Measurements from ENCODE around the gene WDR4.

Gene WDR4

DNA sequence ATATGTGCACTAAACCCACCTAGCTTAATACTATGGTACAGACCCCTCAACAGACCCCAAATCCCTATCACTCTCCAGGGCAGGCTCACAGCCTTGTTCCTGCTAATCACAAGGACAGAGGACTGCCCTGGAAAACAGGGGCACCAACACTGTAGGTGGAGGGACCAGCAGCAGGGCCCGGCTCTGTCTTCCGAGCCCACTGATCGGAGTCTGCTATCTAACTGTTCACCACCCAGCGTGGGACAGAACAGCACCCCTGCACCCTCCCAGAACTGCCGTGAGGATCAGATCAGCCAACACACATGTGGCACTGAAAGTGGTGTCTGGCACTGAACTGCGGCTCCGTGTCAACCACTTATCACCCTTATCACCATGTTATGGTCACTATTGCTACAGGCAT, 6.2 kb downstream of the WDR4 start:
- DNase-seq = no peak

DNA sequence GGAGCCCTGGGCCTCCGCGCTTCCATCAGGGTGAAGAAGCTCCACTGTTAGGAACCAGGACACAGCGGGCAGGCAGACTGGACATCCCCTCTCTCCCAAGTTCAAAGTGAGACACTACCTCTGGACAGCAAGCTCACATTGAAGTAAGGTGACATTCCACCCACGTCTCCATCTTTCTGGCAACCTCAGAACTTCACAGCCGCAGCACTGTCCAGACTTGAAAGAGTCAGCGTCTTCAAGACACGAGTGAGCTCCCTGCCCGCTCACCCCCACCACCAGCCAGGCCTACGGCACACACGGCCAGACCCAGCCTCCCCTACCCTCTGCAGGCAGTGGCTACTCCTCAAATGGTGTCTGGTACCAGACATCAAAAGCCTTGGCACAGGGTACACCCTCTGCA, 11.1 kb downstream of the WDR4 start:
- DNase-seq = no peak

GRCh38 chr21:42865776-42866160, 13.6 kb downstream of the WDR4 start:
- no peak for DNase-seq

DNA sequence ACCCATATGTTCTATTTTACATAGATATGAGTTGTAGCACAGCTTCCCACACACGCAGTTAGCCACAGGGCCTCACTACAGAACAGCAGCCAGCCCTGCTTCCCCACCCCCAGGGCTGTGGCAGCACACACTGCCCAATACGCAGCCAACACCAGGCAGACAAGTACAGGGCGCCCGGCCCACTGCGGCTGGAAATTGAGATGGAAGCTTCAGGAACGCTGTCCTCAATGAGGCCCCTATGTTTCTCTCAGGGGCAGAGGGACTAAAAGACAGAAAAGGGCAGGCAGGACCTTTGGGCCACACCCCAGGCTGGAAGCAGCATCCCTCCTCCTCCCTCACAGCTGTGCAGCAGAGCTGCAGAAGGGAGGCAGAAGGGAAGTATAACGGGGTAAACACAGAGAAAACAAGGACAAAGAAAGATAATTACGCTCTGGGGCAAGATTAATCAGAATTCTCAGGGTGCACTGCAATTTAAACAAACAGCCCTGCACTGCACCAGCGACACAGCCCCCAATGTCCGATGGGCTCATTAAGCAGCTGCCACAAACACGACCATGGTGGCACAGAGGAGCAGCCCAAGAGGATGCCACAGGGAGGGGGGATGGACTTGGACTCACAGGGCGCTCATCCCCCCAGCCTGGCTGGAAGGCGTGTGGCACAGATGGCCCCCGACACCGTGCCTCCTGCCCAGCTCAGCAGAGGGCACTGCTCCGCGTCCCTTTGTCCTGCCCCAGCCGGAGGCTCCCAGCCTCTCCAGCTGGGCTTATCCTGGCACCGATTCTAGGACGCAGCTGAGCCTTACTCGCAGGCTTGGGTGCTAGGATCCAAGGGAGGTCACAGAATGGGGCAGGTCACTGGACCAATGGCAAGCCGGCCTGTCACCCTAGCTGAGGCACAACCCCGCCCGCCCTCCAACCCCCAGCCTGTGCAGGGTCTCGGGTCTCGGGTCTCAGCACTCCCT, 14.2 kb downstream of the WDR4 start:
- DNase-seq = no peak

DNA sequence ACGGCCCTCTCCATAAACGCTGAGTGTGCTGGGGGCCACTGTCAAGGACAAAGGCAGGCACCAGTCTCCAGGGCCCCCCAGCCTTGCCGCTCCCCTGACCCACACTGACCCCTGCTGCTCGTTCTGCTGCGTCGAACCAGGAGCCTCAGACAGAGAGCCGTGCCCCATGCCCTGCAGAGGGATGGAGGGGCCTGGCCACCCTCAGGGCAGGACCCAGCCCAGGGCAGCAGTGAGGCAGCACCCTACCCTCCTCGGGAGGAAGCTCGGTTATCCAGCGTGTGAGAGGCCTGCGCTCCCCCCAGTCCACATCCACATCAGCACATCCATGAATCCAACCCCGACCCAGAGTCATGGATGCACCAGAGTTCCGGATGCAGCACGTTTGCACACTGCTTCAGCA, 15.1 kb downstream of the WDR4 start:
- DNase-seq = no peak

DNA sequence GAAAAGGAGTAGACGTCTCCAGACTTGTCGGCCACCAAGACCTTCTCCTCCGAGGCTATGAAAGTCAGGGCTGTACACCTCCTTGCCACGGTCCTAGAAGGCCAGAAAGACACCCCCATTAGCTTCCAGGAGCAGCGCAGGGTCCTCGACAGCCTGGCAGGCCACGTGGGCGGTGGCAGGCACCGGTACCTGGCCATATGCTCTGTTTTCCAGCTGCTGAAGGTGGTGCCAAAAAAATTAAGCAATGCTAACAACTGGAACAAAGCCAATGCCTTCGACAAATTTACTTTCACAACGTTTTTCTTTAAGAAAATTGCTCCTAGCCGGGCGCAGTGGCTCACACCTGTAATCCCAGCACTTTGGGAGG, 15.9 kb downstream of the WDR4 start:
- no peak for DNase-seq

DNA sequence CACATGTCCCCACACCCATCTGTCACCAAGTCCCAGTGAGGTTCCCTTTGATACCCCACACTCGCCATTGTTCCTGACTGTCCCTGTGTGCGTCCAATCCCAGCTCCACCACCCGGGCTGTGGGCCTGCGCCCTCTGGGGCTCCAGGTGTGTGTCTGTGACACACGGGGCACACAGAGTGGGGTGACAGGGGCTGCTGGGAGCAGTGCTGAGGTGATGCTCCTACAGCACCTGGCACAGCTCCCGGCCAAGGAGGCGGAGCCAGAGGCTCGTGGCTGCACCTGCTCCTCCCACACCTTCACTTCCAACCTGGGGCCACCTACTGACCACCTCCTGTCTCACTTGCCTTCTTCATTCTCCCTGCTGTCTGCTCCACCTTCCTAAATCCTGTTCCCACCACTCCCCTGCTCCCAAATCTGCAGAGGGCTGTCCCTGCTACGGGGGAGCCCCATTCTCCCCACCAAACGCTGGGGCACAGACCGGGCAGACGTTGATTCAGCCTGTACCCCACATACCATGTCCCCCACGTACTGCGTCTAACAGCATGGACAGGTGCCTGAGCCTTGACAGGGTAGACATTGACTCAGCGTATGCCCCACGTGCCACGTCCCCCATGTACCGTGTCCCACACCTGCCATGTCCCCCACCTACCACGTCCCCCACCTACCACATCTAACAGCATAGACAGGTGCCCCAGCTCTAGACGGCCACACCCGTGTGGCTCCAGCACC, 16.4 kb downstream of the WDR4 start:
- DNase-seq = no peak

DNA sequence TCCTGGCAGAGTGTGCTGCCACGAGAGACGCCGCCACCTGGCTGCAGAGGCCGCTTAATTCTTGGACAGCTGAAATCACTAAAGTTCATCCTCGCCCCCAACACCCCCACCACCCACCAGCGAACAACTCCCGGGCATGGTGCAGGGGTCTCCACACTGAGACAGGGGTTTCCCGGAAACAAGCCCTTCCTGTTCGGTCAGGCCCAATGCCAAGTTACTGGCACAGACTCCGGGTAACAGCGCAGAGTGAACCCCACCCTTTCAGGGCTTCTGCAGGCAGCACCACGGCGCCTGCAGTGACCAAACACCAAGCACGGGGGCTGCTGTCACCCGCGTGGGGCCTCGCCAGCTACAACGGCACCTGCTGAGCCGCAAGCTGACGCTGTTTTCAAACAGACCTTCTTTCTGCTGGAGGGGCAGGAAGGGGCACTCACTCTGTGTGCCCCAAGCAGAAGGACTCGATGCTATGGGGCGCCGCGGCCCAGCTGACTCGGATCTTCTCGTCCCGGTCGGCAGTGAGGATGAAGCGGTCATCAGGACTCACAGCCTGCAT, 17.4 kb downstream of the WDR4 start:
- DNase-seq = no peak

GRCh38 chr21:42861311-42861847, 18.0 kb downstream of the WDR4 start:
- DNase-seq = no peak

DNA sequence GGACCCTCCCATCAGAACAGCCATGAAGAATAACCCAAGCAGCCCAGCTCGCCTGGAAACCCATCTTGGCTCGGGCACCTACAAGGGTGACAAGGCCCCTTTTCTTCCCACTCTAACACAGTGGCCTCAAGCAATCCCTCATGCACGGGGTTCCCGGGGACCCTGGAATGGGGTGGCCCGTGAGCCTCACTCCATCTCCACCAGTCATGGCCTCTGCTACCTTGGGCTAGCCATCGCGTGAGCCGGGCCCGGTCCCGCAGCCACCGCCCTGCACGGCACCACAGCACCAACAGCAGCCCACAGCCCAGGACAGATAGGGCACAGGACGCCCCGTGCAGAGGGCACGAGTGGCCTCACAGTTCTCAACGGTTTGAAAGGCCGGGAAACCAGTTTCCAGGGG, 19.0 kb downstream of the WDR4 start:
- DNase-seq = no peak

DNA sequence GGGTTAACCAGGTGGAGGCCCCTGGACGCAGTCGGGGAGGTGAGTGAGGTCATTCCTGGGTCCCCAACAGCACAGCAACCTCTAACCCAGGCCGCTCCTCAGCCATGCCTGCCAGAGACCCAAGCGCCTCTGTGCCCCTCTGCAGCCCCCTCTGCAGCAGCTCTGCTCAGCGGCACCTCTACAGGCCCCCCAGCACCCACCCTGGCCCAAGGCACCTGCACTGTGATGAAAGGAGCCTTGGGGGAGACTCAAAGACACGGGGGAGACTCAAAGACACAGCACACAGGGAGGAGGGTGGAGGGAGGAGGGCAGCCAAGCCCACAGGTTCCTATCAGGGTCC, 19.5 kb downstream of the WDR4 start:
- DNase-seq = no peak

DNA sequence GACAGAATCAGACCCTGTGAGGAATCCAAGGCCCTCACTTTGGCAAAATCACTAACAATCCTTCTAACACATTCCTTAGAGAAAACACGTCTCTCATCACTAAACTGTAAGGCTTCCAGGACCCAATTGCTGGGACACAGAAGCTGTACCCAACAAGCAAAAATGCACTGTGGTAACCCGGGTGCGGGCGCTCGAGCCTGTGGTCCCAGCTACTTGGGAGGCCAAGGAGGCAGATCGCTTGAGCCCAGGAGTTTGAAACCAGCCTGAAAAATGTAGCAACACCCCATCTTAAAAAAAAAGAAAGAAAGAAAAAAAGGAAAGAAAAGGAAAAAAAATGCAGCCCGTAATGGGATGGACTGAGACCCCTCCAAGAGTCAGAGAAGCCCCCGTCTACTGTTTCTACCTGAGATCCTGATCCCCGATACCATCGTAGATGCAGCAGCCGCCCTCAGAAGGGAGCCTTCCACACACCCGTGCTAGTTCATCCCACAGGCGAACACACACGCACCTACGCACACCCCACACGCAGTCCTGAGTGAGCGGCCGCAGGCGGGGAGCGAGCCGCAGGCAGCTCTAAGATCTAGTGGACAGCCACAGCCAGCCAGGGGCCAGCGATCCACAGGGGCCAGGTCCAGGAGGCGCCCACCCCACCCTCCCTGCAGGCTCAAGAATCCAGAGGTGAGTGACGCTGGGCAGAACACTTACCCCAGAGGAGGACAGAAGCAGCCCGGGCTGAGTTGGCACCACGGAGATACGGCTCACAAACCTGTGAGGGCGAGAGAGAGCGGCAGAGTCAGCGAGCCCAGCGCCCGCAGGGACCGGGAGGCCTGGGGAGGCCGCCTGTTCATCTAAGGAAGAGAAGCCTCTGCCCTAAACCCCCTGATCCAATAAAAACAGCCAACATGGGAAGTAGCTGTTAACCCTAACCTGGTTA, 20.1 kb downstream of the WDR4 start:
- DNase-seq = no peak

GRCh38 chr21:42858185-42858847, 21.0 kb downstream of the WDR4 start:
- no peak for DNase-seq

DNA sequence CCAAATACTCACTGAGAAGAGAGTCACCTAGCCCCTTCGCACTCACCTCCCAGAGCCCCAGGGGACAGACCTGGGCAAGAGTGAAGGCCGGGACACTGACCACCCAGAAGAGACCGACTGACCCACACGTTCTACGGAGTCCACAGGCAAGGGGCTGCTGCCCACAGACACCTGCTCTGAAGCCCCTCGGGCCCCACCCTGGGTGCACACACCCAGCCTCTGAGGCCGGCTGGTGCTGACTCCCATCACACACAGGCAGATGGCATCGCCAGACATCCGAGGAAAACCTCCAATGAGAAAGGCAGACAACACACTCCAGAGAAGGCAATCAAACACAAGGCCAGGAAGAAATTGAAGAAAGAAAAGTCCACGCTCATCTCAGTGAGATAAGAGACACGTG, 22.1 kb downstream of the WDR4 start:
- no peak for DNase-seq

DNA sequence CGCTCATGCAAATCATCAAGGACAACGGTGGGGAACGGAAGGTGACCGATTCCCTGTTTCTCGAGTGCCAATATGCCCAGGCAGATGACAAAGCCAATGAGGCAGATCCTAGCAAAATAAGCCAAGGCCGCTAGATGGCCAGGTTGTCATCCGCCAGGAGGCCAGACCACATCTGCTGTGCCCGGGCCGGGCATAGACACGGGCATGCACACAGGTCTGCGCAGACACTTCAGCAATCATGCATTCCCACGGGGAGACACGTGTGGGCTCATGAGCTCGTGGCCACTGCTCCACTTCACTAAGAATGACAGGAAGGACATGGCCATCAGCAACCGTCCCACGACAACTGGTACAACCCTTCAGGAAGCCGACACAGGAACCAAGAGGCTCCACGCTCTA, 23.4 kb downstream of the WDR4 start:
- DNase-seq = no peak

DNA sequence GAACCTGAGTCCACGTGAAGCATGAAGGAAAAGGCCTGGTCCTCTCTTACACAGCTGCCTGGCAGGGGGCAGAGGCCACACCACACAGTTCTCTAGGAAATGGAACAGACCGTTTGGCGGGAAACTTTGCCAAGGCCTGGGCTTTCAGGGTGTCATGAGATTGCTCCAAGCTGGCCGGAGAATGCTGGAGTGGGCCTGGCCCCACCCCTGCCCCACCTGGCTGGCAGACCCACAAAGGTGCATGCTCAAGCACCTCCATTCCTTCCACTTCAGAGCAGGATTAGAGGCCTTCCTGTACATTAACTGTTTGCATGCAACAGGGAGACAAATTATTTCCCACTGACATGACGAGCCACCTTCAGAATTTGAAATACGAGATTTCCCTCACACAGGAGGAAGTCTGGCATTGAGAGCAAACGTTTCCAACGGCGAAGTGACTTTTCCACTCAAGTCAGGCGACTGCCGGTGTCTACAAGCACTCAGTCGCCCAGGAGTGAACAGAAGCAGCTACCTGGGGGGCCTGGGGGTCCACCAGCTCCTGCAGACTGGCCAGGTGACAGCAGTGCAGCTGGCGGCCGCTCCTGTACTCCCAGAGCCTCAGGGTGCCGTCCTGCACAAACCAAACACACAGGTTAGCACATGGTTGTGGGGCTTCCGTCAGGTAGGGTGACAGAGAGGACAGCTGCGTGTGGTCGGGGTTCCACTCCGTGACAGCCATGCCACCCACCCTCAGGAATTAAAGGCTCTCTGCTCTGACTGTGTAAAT, 24.0 kb downstream of the WDR4 start:
- DNase-seq = no peak

- DNase-seq = no peak
Observed at GRCh38 chr21:42854246-42855010, 24.9 kb downstream of the WDR4 start.

DNA sequence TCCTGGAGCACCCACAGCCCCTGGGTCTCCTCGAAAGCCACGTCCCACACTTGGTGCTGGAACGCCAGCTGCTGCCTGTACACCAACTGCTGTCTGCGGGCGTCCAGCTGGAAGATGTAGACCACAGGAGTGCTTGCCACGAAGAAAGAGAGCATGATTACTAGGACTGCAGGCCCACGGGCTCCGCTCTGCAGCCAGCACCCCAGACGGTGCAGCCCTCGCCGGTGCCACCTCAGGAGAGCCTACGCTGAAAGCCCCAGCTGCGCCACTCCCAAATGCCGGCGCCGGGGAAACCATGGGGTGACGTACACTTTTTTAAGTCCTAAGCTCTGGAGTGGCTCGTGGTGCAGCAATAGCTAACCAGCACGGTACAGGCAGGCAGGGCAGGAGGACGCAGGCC, 25.7 kb downstream of the WDR4 start:
- no peak for DNase-seq

DNA sequence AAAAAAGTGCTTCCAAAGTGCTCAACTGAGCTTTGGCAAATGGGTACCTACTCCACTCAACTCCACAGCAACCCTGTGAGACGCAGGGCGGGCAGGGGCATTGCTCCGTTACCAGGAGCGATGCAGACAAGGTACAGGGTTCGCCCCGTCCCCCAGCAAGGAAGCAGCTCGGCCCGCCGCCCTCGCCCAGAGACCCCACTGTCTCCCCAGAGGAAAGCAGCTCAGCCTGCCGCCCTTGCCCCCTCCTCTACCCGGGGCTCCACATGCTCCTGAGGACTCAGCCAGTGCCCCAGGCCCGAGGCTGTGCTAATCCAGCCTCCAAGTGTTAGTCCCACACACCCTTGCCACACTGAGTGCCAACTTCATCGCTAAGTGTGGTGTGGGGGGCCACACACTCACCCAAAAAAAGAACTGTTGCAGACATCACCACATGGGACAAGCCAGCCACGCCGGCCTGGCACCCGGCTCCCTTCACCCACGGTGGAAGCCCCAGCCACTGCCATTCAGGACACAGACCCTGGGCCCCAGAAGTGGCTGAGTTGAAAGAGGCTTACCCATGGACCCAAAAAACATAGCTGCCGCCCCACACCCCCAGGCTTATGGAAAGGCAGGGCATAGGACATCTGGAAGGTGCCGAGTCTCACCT, 26.3 kb downstream of the WDR4 start:
- DNase-seq = no peak
